Measurements from ENCODE around the gene OR2J3.

- no peak for TF ChIP-seq CTCF (IDR thresholded peaks at IDR 0.05)
- no peak for TF ChIP-seq POLR2A (IDR thresholded peaks at IDR 0.05)
Measured at GRCh38 chr6:29153083-29153482, 45.2 kb downstream of the OR2J3 start.
